DOHH2 (cell line): ENCODE measurements around the gene SMARCD2.

Source experiments
- EZH2phosphoT487 ChIP-seq: fragments of 200-600 bp; sonication (generic); IDR thresholded peaks from 2 replicates; pipeline ENCODE4 v1.6.1; 2017; ENCODE audit warnings: borderline replicate concordance, mild to moderate bottlenecking, antibody characterized with exemption, low read length, moderate library complexity, mixed read lengths
- TF ChIP-seq, protein P1 (sequence below): fragments of 200-600 bp; sonication (generic); IDR thresholded peaks from one replicate; pipeline ENCODE4 v1.5.1; 2014; ENCODE audit warnings: antibody characterized with exemption, mild to moderate bottlenecking, low read depth, low read length; ENCODE audit not compliant: poor library complexity, severe bottlenecking

DNA sequence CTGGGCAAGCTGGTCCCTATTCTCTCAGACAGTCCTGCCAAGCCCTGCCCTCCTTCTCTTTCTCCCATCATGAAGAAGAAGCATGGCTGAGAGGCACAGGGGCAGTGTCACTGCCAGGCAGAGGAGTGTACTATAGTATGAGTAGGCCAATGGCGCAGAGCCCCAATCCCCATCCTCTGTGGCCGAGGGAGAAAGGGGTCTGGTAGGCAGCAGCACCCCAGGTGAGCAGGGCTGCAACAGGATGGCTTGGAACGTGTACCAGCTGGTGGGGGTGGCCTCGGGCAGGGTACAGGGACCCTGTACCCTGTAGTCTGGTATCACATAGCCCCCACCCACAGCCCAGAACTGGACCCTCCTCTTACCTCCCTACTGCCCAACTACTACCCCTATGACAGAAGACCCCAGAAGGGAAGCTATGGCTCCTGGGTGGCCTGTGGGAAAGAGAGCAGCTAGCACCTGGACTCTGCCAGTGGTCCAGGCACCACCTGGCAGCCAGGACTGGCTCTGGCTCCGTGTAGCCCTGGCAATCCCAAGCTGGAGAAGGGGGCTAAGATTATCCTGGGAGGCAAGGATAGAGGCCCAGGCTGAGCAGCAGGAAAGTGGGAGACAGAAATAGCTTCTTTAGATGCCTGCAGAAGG lies 4.4 kb downstream of the SMARCD2 start:
- TF ChIP-seq, protein P1, sequence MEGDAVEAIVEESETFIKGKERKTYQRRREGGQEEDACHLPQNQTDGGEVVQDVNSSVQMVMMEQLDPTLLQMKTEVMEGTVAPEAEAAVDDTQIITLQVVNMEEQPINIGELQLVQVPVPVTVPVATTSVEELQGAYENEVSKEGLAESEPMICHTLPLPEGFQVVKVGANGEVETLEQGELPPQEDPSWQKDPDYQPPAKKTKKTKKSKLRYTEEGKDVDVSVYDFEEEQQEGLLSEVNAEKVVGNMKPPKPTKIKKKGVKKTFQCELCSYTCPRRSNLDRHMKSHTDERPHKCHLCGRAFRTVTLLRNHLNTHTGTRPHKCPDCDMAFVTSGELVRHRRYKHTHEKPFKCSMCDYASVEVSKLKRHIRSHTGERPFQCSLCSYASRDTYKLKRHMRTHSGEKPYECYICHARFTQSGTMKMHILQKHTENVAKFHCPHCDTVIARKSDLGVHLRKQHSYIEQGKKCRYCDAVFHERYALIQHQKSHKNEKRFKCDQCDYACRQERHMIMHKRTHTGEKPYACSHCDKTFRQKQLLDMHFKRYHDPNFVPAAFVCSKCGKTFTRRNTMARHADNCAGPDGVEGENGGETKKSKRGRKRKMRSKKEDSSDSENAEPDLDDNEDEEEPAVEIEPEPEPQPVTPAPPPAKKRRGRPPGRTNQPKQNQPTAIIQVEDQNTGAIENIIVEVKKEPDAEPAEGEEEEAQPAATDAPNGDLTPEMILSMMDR: no peak
- no peak for TF ChIP-seq EZH2phosphoT487
